H1 (cell line): ENCODE measurements around the gene ZBP1. TPM values are rescaled to one million over a fixed set of nuclear protein-coding genes. Genes with fewer than 3 reads are reported as not detected.
A peak's percentile ranks its signal among the peaks of the same experiment; 100 is the strongest.

Source experiments
- CTCF ChIA-PET: fragments of 300-600 bp; sonication (Branson Sonifier 250); formaldehyde crosslinking; loops from one replicate; lab custom pipeline; 2021; ENCODE audit not compliant: partially characterized antibody; lab: Charles Lee
- POLR2A ChIA-PET: fragments of 300-600 bp; sonication (Branson Sonifier 250); formaldehyde crosslinking; loops from one replicate; lab custom pipeline; 2021; ENCODE audit warnings: inconsistent platforms; ENCODE audit not compliant: partially characterized antibody; lab: Charles Lee
- DNase-seq, 2 experiments: peaks; one replicate each; pipeline versions ENCODE4 v3.0.0 to v3.0.0-alpha.2; 2010 to 2022; ENCODE audit warnings: low spot score in 2 of 2, low read depth in 1 of 2, mixed read lengths in 1 of 2
- FAIRE-seq: peaks from 2 replicates; lab custom pipeline; 2011; peaks lifted over from hg19 to GRCh38; lab: Jason Lieb, UNC
- H2AFZ ChIP-seq: 2 replicates; pipeline ENCODE4 v1.8.1; 2012; ENCODE audit warnings: low read length, inconsistent platforms
- H2AK5ac ChIP-seq: 2 replicates; pipeline ENCODE4 v1.6.1; 2013; ENCODE audit warnings: low read depth, low read length
- H2BK120ac ChIP-seq: replicated peaks from 2 replicates; pipeline ENCODE3; 2013; ENCODE audit warnings: low read depth, low read length, inconsistent platforms
- H2BK12ac ChIP-seq: 2 replicates; pipeline ENCODE4 v1.6.1; 2013; ENCODE audit warnings: low read depth, low read length
- H2BK15ac ChIP-seq: 2 replicates; pipeline ENCODE4 v1.6.1; 2013; ENCODE audit warnings: low read length
- H2BK20ac ChIP-seq: 2 replicates; pipeline ENCODE4 v1.6.1; 2013; ENCODE audit warnings: low read length
- H2BK5ac ChIP-seq: 2 replicates; pipeline ENCODE4 v1.6.1; 2013; ENCODE audit warnings: low read depth, low read length
- H3K14ac ChIP-seq: 2 replicates; pipeline ENCODE4 v1.6.1; 2013; ENCODE audit warnings: inconsistent platforms; ENCODE audit not compliant: insufficient read length
- H3K18ac ChIP-seq: 2 replicates; pipeline ENCODE4 v1.6.1; 2013; ENCODE audit warnings: low read length; ENCODE audit errors: extremely low read depth
- H3K23ac ChIP-seq: 2 replicates; pipeline ENCODE4 v1.6.1; 2013; ENCODE audit warnings: inconsistent platforms; ENCODE audit not compliant: insufficient read length
- H3K23me2 ChIP-seq: 2 replicates; pipeline ENCODE4 v1.6.1; 2013; ENCODE audit warnings: low read depth, low read length
- H3K27ac ChIP-seq: 2 replicates; pipeline ENCODE4 v1.6.1; 2011; ENCODE audit warnings: low read depth, low read length, inconsistent platforms
- H3K27me3 ChIP-seq, 4 experiments: replicated peaks in 1 of 4; 1 replicate in 1 of 4; 2 replicates in 3 of 4; pipeline versions ENCODE4 v1.6.1 to v1.8.1; 2011 to 2013; ENCODE audit warnings: low read length in 3 of 4, mild to moderate bottlenecking in 3 of 4, inconsistent platforms in 2 of 4, mixed read lengths in 2 of 4, moderate library complexity in 1 of 4; ENCODE audit not compliant: control insufficient read depth in 3 of 4, insufficient read depth in 3 of 4; ENCODE audit errors: extremely low read depth in 1 of 4
- H3K36me3 ChIP-seq, 4 experiments: 2 replicates each; pipeline versions ENCODE4 v1.6.1 to v1.8.1; 2011 to 2013; ENCODE audit warnings: mild to moderate bottlenecking in 4 of 4, low read length in 3 of 4, moderate library complexity in 2 of 4, control low read depth in 1 of 4, inconsistent platforms in 1 of 4; ENCODE audit not compliant: insufficient read depth in 4 of 4, control insufficient read depth in 2 of 4
- H3K4ac ChIP-seq: replicated peaks from 2 replicates; pipeline ENCODE3; 2013; ENCODE audit warnings: low read length, low read depth, mixed read lengths, inconsistent platforms; ENCODE audit not compliant: insufficient read length
- H3K4me1 ChIP-seq, 4 experiments: replicated peaks in 1 of 4; 1 replicate in 1 of 4; 2 replicates in 3 of 4; pipeline versions ENCODE4 v1.6.1 to v1.8.1; 2011 to 2013; ENCODE audit warnings: low read length in 3 of 4, inconsistent platforms in 2 of 4, mixed read lengths in 1 of 4; ENCODE audit not compliant: insufficient read depth in 4 of 4, control insufficient read depth in 3 of 4
- H3K4me2 ChIP-seq, 2 experiments: 2 replicates each; pipeline versions ENCODE4 v1.6.1 to v1.8.1; 2011 to 2013; ENCODE audit warnings: low read depth in 2 of 2, low read length in 2 of 2, control low read depth in 1 of 2, inconsistent platforms in 1 of 2, mild to moderate bottlenecking in 1 of 2; ENCODE audit not compliant: insufficient read depth in 1 of 2
- H3K4me3 ChIP-seq, 4 experiments: fragments of 200-600, 300-600 bp in 1 of 4; sonication (generic), shearing (Covaris generic), sonication (Bioruptor Twin) in 1 of 4; 2 replicates each; pipeline versions ENCODE4 v1.5.1 to v1.8.1; 2011 to 2016; ENCODE audit warnings: low read length in 4 of 4, low read depth in 3 of 4, control low read depth in 2 of 4, inconsistent platforms in 2 of 4, mild to moderate bottlenecking in 2 of 4, mixed read lengths in 1 of 4, moderate library complexity in 1 of 4; ENCODE audit not compliant: insufficient read depth in 2 of 4; ENCODE audit errors: extremely low read depth in 1 of 4
- H3K56ac ChIP-seq: replicated peaks from 2 replicates; pipeline ENCODE3; 2013; ENCODE audit warnings: low read depth, mild to moderate bottlenecking, mixed read lengths, low read length, inconsistent platforms; ENCODE audit not compliant: insufficient read length
- H3K79me1 ChIP-seq: 2 replicates; pipeline ENCODE4 v1.6.1; 2013; ENCODE audit warnings: low read depth, low read length, control low read depth
- H3K79me2 ChIP-seq, 2 experiments: 2 replicates each; pipeline versions ENCODE4 v1.6.1 to v1.8.1; 2012 to 2013; ENCODE audit warnings: low read length in 2 of 2, mild to moderate bottlenecking in 2 of 2, inconsistent platforms in 1 of 2; ENCODE audit not compliant: insufficient read depth in 2 of 2, control insufficient read depth in 1 of 2
- H3K9ac ChIP-seq, 4 experiments: replicated peaks in 1 of 4; 1 replicate in 1 of 4; 2 replicates in 3 of 4; pipeline versions ENCODE4 v1.6.1 to v1.8.1; 2011 to 2013; ENCODE audit warnings: low read depth in 3 of 4, low read length in 3 of 4, control low read depth in 2 of 4, mild to moderate bottlenecking in 2 of 4, moderate library complexity in 2 of 4, inconsistent platforms in 1 of 4; ENCODE audit errors: extremely low read depth in 1 of 4
- H3K9me3 ChIP-seq, 2 experiments: 2 replicates each; pipeline versions ENCODE4 v1.6.1 to v1.8.1; 2012 to 2013; ENCODE audit warnings: mild to moderate bottlenecking in 2 of 2, moderate library complexity in 2 of 2, control low read depth in 1 of 2, inconsistent platforms in 1 of 2, low read depth in 1 of 2, low read length in 1 of 2, mixed read lengths in 1 of 2; ENCODE audit not compliant: insufficient read depth in 2 of 2
- H4K20me1 ChIP-seq, 2 experiments: replicated peaks in 1 of 2; 2 replicates each; pipeline versions ENCODE3 to v1.8.1; 2011 to 2013; ENCODE audit warnings: inconsistent platforms in 2 of 2, low read length in 2 of 2, mild to moderate bottlenecking in 1 of 2; ENCODE audit not compliant: insufficient read depth in 2 of 2, control insufficient read depth in 1 of 2
- H4K5ac ChIP-seq: 2 replicates; pipeline ENCODE4 v1.6.1; 2013; ENCODE audit warnings: low read length, low read depth, mixed read lengths, inconsistent platforms; ENCODE audit not compliant: insufficient read length
- H4K8ac ChIP-seq: 2 replicates; pipeline ENCODE4 v1.8.0; 2013; ENCODE audit warnings: mild to moderate bottlenecking, moderate library complexity, low read length, inconsistent platforms; ENCODE audit not compliant: insufficient read depth; ENCODE audit errors: extremely low read depth
- H4K91ac ChIP-seq: replicated peaks from 2 replicates; pipeline ENCODE3; 2013; ENCODE audit warnings: low read length, mixed read lengths, inconsistent platforms; ENCODE audit not compliant: insufficient read length
- ASH2L ChIP-seq: fragments of 200-600, 300-600 bp; sonication (generic); IDR thresholded peaks from one replicate; pipeline ENCODE4 v1.7.1; 2017; ENCODE audit warnings: low read length
- BCL11A ChIP-seq, 2 experiments: IDR thresholded peaks; one replicate each; pipeline ENCODE4 v1.6.1; 2011; ENCODE audit warnings: low read depth in 2 of 2, low read length in 2 of 2, mild to moderate bottlenecking in 2 of 2
- EP300 ChIP-seq, 2 experiments: IDR thresholded peaks; 1 replicate in 1 of 2; 2 replicates in 1 of 2; pipeline ENCODE4 v1.6.1; 2011 to 2012; ENCODE audit warnings: low read depth in 2 of 2, low read length in 2 of 2, mild to moderate bottlenecking in 2 of 2, borderline replicate concordance in 1 of 2, inconsistent platforms in 1 of 2, moderate library complexity in 1 of 2
- EZH2 ChIP-seq: fragments of 200-600 bp; sonication (generic); IDR thresholded peaks from 2 replicates; pipeline ENCODE4 v1.7.1; 2012; ENCODE audit warnings: low read depth, mild to moderate bottlenecking, moderate library complexity, low read length, inconsistent platforms; ENCODE audit not compliant: severe bottlenecking
- GABPA ChIP-seq: IDR thresholded peaks from 2 replicates; pipeline ENCODE4 v1.6.1; 2011; ENCODE audit warnings: mild to moderate bottlenecking, low read length, moderate library complexity, borderline replicate concordance; ENCODE audit not compliant: insufficient read depth
- HDAC6 ChIP-seq: IDR thresholded peaks from one replicate; pipeline ENCODE4 v1.7.1; 2012; ENCODE audit warnings: low read depth, mild to moderate bottlenecking, inconsistent platforms, low read length, moderate library complexity
- NRF1 ChIP-seq: IDR thresholded peaks from 2 replicates; pipeline ENCODE4 v1.6.1; 2011; ENCODE audit warnings: mild to moderate bottlenecking, low read depth, low read length, improper control_type of control experiment
- RFX5 ChIP-seq: IDR thresholded peaks from 2 replicates; pipeline ENCODE4 v1.6.1; 2011; ENCODE audit warnings: low read depth, low read length, improper control_type of control experiment, borderline replicate concordance
- SP1 ChIP-seq: IDR thresholded peaks from 2 replicates; pipeline ENCODE4 v1.6.1; 2011; ENCODE audit warnings: low read depth, low read length
- TAF7 ChIP-seq: optimal IDR thresholded peaks from 2 replicates; pipeline ENCODE3; 2011; ENCODE audit warnings: low read depth, mild to moderate bottlenecking, inconsistent platforms, low read length, moderate library complexity, borderline replicate concordance
- WGBS, 2 experiments: shearing (Covaris generic) in 1 of 2; methylation state at CpG; one replicate each; pipeline versions ENCODE4 v1.1.6 to v1.1.7; 2013 to 2015; ENCODE audit warnings: low lambda C conversion rate in 2 of 2, mixed read lengths in 2 of 2, inconsistent platforms in 1 of 2, low coverage in 1 of 2, missing lambda C conversion rate in 1 of 2; ENCODE audit not compliant: insufficient replicate concordance in 2 of 2, insufficient coverage in 1 of 2, insufficient read length in 1 of 2; ENCODE audit errors: extremely low coverage in 1 of 2, missing lambda C conversion rate in 1 of 2; 5-methylcytosine and 5-hydroxymethylcytosine counted together
- polyA plus RNA-seq, 7 experiments: library from polyadenylated mRNA; depleted of rRNA in 3 of 7; stranded (reverse) in 5 of 7; unstranded in 2 of 7; fragments of >200 nt in 5 of 7; fragments of 200-250 nt in 2 of 7; gene quantifications; 1 replicate in 5 of 7; 2 replicates in 1 of 7; 4 replicates in 1 of 7; pipeline versions ENCODE4 v1.2.1 to v1.2.3, GENCODE V29; 2011 to 2013; ENCODE audit warnings: missing spikeins in 2 of 7, mixed read lengths in 2 of 7
- total RNA-seq: library from RNA; stranded (reverse); fragmentation: NEBNext Ultra II Directional; extraction: Animal tissue kit (Norgen Biotek cat#: 25700); gene quantifications from 2 replicates; pipeline ENCODE4 v1.2.1, GENCODE V29; 2021
- TF ChIP-seq, protein P1 (sequence below): IDR thresholded peaks from 2 replicates; pipeline ENCODE4 v1.6.1; 2011; ENCODE audit warnings: low read length, improper control_type of control experiment

The ZBP1 gene
- total and polyA plus RNA-seq, 2 of the 8 experiments (the other 6 are each of a cell fraction or from before 2014, with no cell fraction given): not detected

DNA sequence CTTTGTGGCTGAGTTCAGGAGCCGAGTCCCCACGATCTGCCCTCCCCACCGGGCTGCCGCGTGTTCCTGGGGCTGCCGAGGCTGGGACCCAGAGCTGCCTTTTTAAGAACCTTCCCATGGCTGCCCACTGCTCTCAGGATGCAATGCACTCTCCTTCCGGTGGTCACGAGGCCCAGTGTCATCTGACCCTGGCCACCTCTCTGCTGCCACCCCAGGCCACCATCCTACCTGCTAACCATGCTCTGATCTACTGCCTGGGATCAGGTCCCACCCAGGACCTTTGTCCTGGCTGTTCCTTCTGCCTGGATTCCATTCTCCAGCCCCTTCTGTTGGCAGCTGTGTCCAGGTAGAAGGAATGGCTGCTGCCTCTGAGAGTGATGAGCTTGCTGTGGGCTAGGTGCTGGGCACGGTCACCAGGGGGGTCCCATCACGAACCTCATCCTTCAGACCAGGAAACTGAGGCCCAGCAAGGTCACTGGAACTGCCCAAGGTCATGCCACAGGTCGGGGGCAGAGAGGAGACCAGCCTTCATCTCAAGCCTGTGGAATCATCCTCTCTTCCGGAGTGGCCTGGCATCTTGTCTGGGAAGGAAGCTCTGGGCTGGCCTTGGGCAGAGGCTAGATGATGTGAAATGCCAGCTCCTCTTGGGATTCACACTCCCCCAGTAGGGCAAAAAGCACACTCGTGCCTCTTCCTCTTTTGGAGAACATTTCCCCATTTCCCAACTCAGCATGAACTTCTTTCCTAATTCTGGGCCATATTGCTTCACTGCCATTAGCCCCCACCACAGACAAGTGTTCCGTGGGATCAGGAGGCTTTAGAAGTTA, 38.8 kb downstream of the ZBP1 start:
- no peaks in the 10 kb centered on the region for H3K79me1 ChIP-seq
- H3K4ac ChIP-seq: no peak overlapping the region
- no peak overlapping the region for H3K23ac ChIP-seq
- no peak overlapping the region for H3K4me2 ChIP-seq
- no peak overlapping the region for H2BK15ac ChIP-seq
- no peak overlapping the region for H3K56ac ChIP-seq
- peaks cover 1% of the 10 kb centered on the region; the same call in 1 of the 2 replicates for H3K23me2 ChIP-seq
- no peak overlapping the region for H4K8ac ChIP-seq
- no peak overlapping the region for H3K14ac ChIP-seq
- H4K20me1 ChIP-seq: no peaks in the 10 kb centered on the region
- peaks cover 0 to 2% (median 0%) of the 10 kb centered on the region in 4 experiments; a peak in 1 of 7 replicates for H3K4me1 ChIP-seq
- no peak for DNase-seq
- H3K18ac ChIP-seq: no peak overlapping the region
- no peak overlapping the region for H4K91ac ChIP-seq
- H3K27ac ChIP-seq: no peak overlapping the region
- no peak overlapping the region for H4K5ac ChIP-seq
- ChIA-PET POLR2A (no interaction called here), CTCF (interaction anchor here (0.8 to 5.6 kb wide), 15 partner anchors 9 to 618 kb away, joined by 3 to 55 read pairs (median 5); no protein-coding TSS in a partner anchor)
- no peak for FAIRE-seq
- H3K79me2 ChIP-seq: no peaks in the 10 kb centered on the region
- no peak overlapping the region for H3K9ac ChIP-seq
- H2BK12ac ChIP-seq: 0 out of 2 replicates have a peak overlapping the region, but pooled peaks have one; percentile 3
- no peaks in the 10 kb centered on the region for H3K36me3 ChIP-seq
- H2BK5ac ChIP-seq: no peak overlapping the region
- no peak overlapping the region for H2AFZ ChIP-seq
- H3K9me3 ChIP-seq: no peaks in the 10 kb centered on the region
- 85% methylated on average over 14 of the region's 14 CpGs; no CpG with 5 or more reads in 1 of the 2 experiments for WGBS, 2 experiments
- no peak overlapping the region for H3K4me3 ChIP-seq
- no peak overlapping the region for H2AK5ac ChIP-seq
- no peak overlapping the region for H2BK20ac ChIP-seq
- H3K27me3 ChIP-seq: peaks cover 0 to 2% (median 0%) of the 10 kb centered on the region in 4 experiments; a peak in 2 of 7 replicates
- H2BK120ac ChIP-seq: no peak overlapping the region
- TF ChIP-seq BCL11A (IDR thresholded peaks at IDR 0.05; ENCODE audit: low read depth in 2 of 2, low read length in 2 of 2) (no peak), HDAC6 (no peak), SP1 (no peak), RFX5 (no peak), EP300 (IDR thresholded peaks at IDR 0.05; ENCODE audit: borderline replicate concordance in 1 of 2, low read depth in 2 of 2, low read length in 2 of 2) (no peak), ASH2L (no peak), TAF7 (no peak), EZH2 (no peak), GABPA (no peak), NRF1 (no peak)
- TF ChIP-seq, protein P1, sequence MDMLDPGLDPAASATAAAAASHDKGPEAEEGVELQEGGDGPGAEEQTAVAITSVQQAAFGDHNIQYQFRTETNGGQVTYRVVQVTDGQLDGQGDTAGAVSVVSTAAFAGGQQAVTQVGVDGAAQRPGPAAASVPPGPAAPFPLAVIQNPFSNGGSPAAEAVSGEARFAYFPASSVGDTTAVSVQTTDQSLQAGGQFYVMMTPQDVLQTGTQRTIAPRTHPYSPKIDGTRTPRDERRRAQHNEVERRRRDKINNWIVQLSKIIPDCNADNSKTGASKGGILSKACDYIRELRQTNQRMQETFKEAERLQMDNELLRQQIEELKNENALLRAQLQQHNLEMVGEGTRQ: no peak
